ENCODE data around the gene SLC31A1.
"Not testable (repeated sequence)": the region's sequence is repeated elsewhere in the genome, so short reads cannot be mapped to it uniquely, and the experiment has no call there.

The SLC31A1 gene

GRCh38 chr9:113221800-113222481 is 597 bp downstream of the SLC31A1 start:
- peak; percentile 30 for DNase-seq

GRCh38 chr9:113222482-113222841 is 1.1 kb downstream of the SLC31A1 start:
- DNase-seq: peak; percentile 62

GRCh38 chr9:113223963-113224362 is 2.6 kb downstream of the SLC31A1 start:
- DNase-seq: no peak

- DNase-seq: peak; percentile 55
Measured at GRCh38 chr9:113227436-113227835, 6.1 kb downstream of the SLC31A1 start.

- no peak for DNase-seq
Measured at GRCh38 chr9:113228130-113228665, 6.9 kb downstream of the SLC31A1 start.

GRCh38 chr9:113231701-113232100 is 10.4 kb downstream of the SLC31A1 start:
- DNase-seq: no peak

GRCh38 chr9:113235701-113236255 is 14.4 kb downstream of the SLC31A1 start:
- not testable (repeated sequence) for DNase-seq

GRCh38 chr9:113237026-113237425 is 15.7 kb downstream of the SLC31A1 start:
- DNase-seq: no peak

GRCh38 chr9:113238202-113238858 is 17.0 kb downstream of the SLC31A1 start:
- no peak for DNase-seq

GRCh38 chr9:113238859-113239232 is 17.5 kb downstream of the SLC31A1 start:
- peak; percentile 23 for DNase-seq

- no peak for DNase-seq
Measured at GRCh38 chr9:113241161-113241560, 19.8 kb downstream of the SLC31A1 start.

- no peak for DNase-seq
Measured at GRCh38 chr9:113244556-113244955, 23.2 kb downstream of the SLC31A1 start.

- DNase-seq: no peak
Measured at GRCh38 chr9:113245894-113246293, 24.6 kb downstream of the SLC31A1 start.

GRCh38 chr9:113246928-113247327 is 25.6 kb downstream of the SLC31A1 start:
- DNase-seq: no peak

- DNase-seq: no peak
Measured at GRCh38 chr9:113247640-113248039, 26.3 kb downstream of the SLC31A1 start.

GRCh38 chr9:113249661-113250060 is 28.3 kb downstream of the SLC31A1 start:
- not testable (repeated sequence) for DNase-seq

- DNase-seq: no peak
Measured at GRCh38 chr9:113250807-113251206, 29.5 kb downstream of the SLC31A1 start.

- DNase-seq: no peak
Measured at GRCh38 chr9:113254991-113255390, 33.6 kb downstream of the SLC31A1 start.

GRCh38 chr9:113255438-113255837 is 34.1 kb downstream of the SLC31A1 start:
- peak; percentile 34 for DNase-seq

GRCh38 chr9:113257863-113258262 is 36.5 kb downstream of the SLC31A1 start:
- no peak for DNase-seq

- DNase-seq: no peak
Measured at GRCh38 chr9:113258282-113258681, 36.9 kb downstream of the SLC31A1 start.

- DNase-seq: no peak
Measured at GRCh38 chr9:113261917-113262671, 40.8 kb downstream of the SLC31A1 start.

GRCh38 chr9:113266174-113266573 is 44.8 kb downstream of the SLC31A1 start:
- no peak for DNase-seq

Data from suppressor macrophage treated with lipopolysaccharide for 4 hours (primary cell).